Measurements from ENCODE around the gene NOD1.
"Not testable (repeated sequence)": the region's sequence is repeated elsewhere in the genome, so short reads cannot be mapped to it uniquely, and the experiment has no call there.

Gene NOD1

DNA sequence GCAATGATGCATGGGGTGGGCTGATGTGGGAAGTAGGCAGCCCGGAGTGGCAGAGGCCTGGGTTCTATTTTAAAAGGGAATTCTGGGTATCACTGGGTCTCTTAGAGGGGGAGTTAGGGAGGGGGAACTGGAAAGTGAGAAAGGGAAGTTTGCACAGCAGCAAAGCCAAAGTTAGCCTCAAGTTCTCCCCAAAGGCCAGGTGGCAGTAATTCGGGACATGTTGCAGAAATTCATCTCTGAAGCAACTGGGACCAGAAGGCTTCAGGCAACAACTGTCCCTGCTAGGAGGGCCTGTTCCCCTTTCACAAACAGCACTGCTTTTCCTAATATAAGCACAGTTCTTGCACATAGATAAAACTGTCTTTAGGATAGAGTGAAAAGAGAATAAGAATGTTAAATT, 67.4 kb downstream of the NOD1 start:
- no peak for DNase-seq

DNA sequence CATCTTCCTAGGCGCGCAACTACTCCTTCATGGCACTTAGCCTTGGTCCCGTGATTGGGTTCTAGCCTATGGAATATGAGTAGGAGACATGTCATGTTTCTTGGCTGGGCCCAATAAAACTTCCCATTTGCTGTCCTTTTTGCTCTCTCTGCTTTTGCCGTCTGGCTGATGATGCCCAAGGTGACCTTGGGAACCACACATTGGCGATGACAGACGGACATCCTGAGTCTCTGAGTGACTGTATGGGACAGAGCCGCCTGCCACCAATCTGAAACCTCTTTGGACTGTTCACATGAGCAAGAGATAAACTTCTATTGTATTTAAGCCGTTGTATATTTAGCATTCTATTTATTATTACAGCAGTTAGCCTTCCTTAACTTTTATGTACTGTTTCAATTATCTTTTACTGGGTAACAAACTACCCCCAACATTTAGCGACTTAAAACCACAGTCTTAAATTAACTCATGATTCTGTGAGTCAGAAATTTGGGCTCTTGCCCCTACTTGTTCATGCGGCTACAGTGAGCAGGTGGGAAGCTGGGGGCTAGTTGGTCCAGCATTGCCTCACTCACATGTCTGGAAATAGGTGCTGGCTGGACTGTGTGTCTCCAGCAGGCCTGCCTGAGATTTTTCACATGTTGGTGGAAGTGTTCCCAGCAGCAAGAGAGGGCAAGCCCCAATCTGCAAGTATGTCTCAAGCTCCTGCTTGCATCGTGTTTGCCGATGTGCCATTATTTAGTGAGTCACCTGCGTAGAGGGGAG, 71.7 kb downstream of the NOD1 start:
- DNase-seq, result peak; percentile 30

DNA sequence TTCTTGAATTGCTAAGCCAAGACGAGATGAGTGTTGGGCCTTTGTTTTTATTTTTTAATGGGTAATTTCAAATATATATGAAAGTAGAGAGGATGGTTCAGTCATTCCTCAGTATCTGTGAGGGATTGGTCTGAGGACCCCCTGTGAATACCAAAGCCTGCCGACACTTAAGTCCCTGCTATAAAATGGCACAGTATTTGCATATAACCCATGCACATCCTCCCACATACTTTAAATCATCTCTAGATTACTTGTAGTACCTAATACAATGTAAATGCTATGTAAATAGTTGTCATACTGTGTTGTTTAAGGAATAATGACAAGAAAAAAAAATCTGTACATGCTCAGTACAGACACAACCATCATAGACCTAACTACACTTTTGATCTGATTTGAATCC, 73.4 kb downstream of the NOD1 start:
- no peak for DNase-seq

DNA sequence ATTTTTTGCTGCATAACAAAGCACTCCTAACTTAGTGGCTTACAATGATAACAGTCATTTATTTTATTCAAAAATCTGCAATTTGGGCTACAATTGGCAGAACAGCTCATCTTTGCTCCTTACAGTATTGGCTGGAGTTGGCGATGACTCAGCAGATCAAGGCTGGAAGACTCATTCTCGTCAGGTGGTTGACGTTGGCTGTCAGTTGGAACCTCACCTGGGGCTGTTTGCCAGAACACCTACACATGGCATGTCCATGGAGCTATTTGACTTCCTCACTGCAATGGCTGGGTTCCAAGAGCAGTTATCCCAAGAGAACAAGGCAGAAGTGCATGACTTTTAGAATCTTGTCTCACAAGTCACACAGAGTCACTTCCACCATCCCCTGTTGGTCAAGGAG, 75.1 kb downstream of the NOD1 start:
- DNase-seq, result no peak

DNA sequence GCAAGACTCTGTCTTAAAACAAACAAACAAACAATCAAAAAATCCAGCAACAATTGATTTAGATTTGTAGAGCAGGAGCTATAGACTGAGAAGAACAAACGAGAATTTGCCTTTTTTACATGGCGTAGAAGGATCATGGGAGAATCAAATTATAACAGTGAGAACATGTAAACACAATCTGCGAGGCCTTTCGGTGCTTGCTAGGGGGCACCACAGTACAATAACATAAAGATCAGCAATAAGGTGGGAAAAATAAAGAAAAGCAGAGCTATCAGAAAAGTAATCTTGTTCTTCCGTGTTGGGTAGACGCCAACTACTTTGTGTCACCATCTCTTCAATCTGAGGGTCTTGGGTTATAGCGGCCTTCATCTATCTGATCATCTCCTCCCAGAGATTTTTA, 82.2 kb downstream of the NOD1 start:
- DNase-seq, result peak; percentile 8

DNA sequence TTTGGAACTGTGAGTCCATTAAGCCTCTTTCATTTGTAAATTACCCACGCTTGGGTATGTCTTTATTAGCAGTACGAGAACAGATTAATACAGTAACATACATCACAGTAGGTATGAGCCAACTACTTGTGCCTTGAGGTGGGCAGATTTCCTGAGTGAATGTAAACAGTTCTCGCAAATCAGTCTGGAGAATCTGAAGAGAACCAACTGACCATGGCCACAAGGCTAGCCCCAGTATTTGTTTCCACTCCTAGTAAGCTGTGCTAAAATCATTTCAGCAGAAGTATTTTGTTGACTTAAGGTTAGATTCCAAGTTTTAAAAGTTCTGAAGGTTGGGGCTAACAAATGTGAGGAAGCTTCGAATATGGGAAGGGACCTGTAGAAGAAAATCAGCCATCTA, 82.9 kb downstream of the NOD1 start:
- no peak for DNase-seq

DNA sequence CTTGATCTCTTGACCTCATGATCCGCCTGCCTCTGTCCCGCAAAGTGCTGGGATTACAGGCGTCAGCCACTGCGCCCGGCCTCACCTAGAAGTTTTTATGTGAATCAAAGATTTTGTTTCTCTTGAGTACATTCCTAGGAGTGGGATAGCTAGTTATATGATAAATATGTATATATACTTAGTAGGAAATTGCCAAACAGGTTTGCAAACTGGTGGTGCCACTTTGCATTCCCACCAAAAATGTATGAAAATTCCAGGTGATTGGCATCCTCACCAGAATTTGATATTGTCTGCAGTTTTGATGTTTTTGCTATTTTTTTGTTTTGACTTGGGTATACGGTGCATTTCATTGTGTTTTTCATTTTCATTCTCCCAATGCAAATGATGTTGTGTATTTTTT, 86.8 kb downstream of the NOD1 start:
- no peak for DNase-seq

DNA sequence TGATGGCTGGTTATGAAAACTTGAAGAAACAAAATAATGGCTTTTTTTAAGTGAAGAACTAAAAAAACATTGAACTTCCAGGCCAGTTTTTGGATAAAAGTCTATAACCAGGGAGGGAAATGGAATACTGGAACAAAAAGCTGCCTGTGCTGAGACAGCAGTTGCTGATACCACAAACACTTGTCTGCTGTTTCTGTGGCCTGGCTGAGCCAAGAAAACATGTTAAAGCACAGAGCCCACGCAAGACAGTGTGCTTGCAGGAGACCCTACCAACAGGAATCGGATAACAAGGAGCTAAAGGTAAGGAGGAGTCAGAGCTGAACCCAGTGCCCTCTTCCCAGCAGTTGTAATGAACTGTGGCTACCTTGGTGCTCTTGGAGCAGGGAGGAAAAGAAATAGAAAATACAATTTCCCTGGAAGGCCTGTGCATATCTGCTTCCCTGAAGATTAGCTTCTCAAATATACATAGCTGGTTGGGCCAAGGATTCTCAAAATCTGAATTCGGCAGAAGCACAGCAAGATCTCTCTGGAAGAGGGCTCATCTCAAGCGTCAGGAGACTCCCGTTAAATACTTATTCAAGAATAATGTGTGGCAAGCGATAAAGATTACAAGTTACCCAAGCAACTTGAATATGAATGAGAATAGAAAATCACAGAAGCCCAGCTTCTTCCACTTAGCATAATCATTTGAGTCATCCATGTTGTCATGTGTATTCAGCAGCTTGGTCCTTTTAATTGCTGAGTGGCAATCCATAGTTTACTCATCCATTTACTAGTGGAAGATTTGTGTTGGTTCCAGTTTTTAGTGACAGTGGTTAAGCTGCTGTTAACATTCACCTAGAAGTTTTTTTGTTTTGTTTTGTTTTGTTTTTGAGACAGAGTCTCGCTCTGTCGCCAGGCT, 87.6 kb downstream of the NOD1 start:
- DNase-seq, result no peak

DNA sequence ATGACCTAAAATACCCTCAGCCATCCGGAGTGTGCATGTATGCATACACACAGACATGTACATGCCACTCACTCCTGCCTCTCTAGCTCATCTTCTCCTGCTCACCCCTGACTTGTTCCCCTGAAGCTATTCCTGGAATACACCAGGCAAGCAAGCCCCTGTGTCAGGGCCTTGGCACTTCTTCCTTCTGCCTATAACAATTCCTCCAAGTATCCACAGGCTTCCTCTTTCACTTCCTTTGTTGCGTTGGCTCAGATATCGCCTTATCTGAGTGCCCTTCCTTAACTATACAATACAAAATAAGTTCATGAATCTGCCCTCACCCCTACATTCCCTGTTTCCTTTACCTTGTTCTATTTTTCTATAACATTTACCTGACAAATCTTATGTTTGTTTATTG, 88.8 kb downstream of the NOD1 start:
- no peak for DNase-seq

DNA sequence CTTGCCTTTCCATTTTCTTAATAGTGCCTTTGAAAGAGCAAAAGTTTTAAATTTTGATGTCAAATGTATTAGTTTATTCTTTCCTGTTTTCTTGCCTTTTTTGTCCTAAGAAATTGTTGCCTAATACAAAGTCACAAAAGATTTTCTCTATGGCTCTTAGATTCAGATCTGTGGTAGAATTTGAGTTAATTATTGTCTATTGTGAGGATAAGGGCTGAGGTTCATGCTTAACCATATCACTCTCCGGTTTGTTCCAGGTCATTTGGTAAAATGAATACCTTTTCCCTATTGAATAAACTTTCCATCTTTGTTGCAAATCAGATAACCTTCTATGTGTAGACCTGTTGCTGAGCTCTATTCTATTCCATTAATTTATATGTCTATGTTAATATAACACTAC, 96.0 kb downstream of the NOD1 start:
- DNase-seq, result no peak

DNA sequence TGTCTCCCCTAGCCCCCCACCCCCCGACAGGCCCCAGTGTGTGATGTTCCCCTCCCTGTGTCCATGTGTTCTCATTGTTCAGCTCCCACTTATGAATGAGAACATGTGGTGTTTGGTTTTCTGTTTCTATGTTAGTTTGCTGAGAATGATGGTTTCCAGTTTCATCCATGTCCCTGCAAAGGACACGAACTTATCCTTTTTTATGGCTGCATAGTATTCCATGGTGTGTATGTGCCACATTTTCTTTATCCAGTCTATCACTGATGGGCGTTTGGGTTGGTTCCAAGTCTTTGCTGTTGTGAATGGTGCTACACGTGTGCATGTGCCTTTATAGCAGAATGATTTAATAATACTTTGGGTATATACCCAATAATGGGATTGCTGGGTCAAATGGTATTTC, 97.8 kb downstream of the NOD1 start:
- DNase-seq, result not testable (repeated sequence)

DNA sequence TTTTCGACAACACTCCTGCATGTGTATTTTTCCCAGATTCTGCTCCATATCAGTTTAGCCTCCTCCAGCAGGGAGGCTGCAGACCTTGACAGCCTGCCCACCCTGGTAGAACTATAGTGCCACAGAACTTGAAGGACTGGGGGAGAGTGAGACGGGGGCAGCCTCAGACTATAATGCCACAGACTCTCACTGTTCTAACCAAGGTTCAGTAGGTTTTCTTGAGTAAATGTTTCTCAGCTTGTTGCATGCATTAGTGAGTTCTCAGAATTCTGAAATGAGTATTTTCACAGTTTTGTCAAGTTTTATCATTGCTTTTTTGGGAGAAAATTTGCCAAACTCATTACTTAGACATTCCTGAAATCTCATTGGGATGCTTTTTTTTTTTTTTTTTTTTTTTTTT, 98.3 kb downstream of the NOD1 start:
- DNase-seq, result no peak

DNA sequence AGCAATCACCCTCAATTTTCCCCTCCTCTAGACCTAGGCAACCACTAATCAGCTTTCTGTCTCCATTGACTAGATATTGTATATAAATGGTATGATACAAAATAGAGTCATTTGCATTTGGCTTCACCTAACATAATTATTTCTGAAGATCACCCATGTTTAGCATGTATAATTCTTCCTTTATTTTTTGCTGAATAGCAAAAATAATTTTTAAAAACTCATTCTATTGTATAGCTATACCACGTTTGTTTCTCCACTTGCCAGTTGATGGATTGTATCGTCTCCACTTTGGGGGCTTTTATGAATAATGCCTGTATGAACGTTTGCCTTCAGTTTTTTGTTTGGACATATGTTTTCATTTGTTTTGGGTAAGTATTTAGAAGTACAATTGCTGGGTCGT, 98.8 kb downstream of the NOD1 start:
- DNase-seq, result no peak

DNA sequence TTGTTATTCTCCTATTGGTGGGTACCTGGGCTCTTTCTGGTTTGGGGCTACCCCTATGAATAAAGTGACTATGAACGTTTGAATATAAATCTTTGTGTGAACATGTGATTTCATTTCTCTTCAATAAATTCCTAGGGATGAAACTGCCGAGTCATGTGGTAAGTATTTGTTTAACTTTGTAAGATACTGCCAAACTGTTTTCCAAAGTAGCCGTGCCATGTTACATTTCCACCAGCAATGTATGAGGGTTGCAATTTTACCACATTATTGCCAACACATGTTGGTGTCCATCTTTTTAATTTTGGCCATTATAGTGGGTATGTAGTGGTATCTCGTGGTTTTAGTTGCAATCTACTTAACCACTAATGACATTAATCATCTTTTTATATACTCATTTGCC, 99.5 kb downstream of the NOD1 start:
- peak; percentile 30 for DNase-seq

DNA sequence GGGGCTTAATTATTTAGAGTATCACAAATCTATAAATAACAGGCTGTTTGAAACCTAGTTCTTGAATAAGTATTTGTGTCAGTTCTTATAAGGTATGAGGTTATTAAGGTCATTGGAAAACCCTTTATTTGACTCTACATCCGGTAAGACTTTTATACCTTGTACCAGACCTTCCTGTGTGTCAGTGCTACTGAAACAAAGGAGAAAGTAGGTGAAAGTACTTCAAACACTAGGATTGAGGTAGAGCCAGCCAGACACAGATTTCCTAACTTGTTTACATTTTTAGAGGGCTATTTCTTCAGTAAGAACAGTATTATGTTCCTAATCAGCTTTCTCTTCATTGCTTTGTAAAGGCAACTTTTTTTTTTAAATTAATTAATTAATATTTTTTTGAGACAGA, 100.3 kb downstream of the NOD1 start:
- DNase-seq, result no peak
